IMR-90 (cell line): Measurements from ENCODE around the gene CFDP1. TPM values are rescaled to one million over a fixed set of nuclear protein-coding genes. Genes with fewer than 3 reads are reported as not detected.

Experiments
- ATAC-seq: fragments of 200-7000 bp; cut with Tn5 transposase; 2 replicates; pipeline ENCODE4 v1.9.1; 2020; ENCODE audit warnings: low read depth, mild to moderate bottlenecking, moderate library complexity
- BruUV-seq: library from RNA; stranded (reverse); fragments of 400-500 nt; replicated peaks from 2 replicates; lab custom pipeline; 2021; lab: Mats Ljungman, UMichigan
- CTCF ChIA-PET: fragments of 300-600 bp; formaldehyde crosslinking; extraction: SDS; loops from one replicate; lab custom pipeline; 2021; ENCODE audit warnings: antibody characterized with exemption; lab: Yijun Ruan, JAX
- POLR2A ChIA-PET: fragments of 300-600 bp; sonication (Branson Sonifier 250); formaldehyde crosslinking; loops from one replicate; lab custom pipeline; 2022; ENCODE audit warnings: antibody characterized with exemption; ENCODE audit not compliant: unreplicated experiment; lab: Charles Lee
- DNase-seq: peaks from one replicate; pipeline ENCODE4 v3.0.0; 2013
- H2AFZ ChIP-seq: replicated peaks from 2 replicates; pipeline ENCODE3; 2013; ENCODE audit warnings: low read length, mild to moderate bottlenecking; ENCODE audit not compliant: poor library complexity
- H2AK5ac ChIP-seq: 2 replicates; pipeline ENCODE4 v1.6.1; 2013; ENCODE audit warnings: low read depth, low read length, inconsistent platforms
- H2AK9ac ChIP-seq: replicated peaks from 2 replicates; pipeline ENCODE3; 2013; ENCODE audit warnings: mild to moderate bottlenecking, low read depth, low read length, moderate library complexity; ENCODE audit not compliant: poor library complexity
- H2BK120ac ChIP-seq: 2 replicates; pipeline ENCODE4 v1.6.1; 2013; ENCODE audit warnings: low read depth, low read length, inconsistent platforms
- H2BK15ac ChIP-seq: 3 replicates; pipeline ENCODE4 v1.6.1; 2013; ENCODE audit warnings: low read depth, low read length, inconsistent platforms
- H2BK20ac ChIP-seq: 2 replicates; pipeline ENCODE4 v1.6.1; 2013; ENCODE audit warnings: low read depth, mild to moderate bottlenecking, inconsistent platforms, low read length, moderate library complexity
- H2BK5ac ChIP-seq: 2 replicates; pipeline ENCODE4 v1.6.1; 2013; ENCODE audit warnings: mild to moderate bottlenecking, low read depth, low read length, inconsistent platforms; ENCODE audit not compliant: poor library complexity, severe bottlenecking
- H3K14ac ChIP-seq: replicated peaks from 2 replicates; pipeline ENCODE4 v1.6.1; 2013; ENCODE audit warnings: low read depth, low read length, inconsistent platforms
- H3K18ac ChIP-seq: 2 replicates; pipeline ENCODE4 v1.6.1; 2013; ENCODE audit warnings: low read depth, low read length, control low read depth
- H3K23ac ChIP-seq: 2 replicates; pipeline ENCODE4 v1.6.1; 2013; ENCODE audit warnings: low read depth, low read length, inconsistent platforms
- H3K27ac ChIP-seq: 2 replicates; pipeline ENCODE4 v1.5.1; 2013; ENCODE audit warnings: mild to moderate bottlenecking, control low read depth, low read length; ENCODE audit not compliant: insufficient read depth
- H3K27me3 ChIP-seq: 2 replicates; pipeline ENCODE4 v1.6.1; 2013; ENCODE audit warnings: low read length; ENCODE audit not compliant: control insufficient read depth, insufficient read depth
- H3K36me3 ChIP-seq: 2 replicates; pipeline ENCODE4 v1.6.1; 2013; ENCODE audit warnings: low read length, mixed read lengths; ENCODE audit not compliant: control insufficient read depth, insufficient read depth
- H3K4ac ChIP-seq: 2 replicates; pipeline ENCODE4 v1.6.1; 2013; ENCODE audit warnings: low read depth, low read length, inconsistent platforms
- H3K4me1 ChIP-seq: 2 replicates; pipeline ENCODE4 v1.6.1; 2013; ENCODE audit warnings: low read length, mixed read lengths; ENCODE audit not compliant: control insufficient read depth, insufficient read depth
- H3K4me2 ChIP-seq: 2 replicates; pipeline ENCODE4 v1.6.1; 2013; ENCODE audit warnings: low read depth, mild to moderate bottlenecking, control low read depth, low read length, moderate library complexity
- H3K4me3 ChIP-seq: 2 replicates; pipeline ENCODE4 v1.5.1; 2013; ENCODE audit warnings: low read depth, mild to moderate bottlenecking, control low read depth, low read length, moderate library complexity; ENCODE audit not compliant: insufficient read depth
- H3K56ac ChIP-seq: 2 replicates; pipeline ENCODE4 v1.6.1; 2013; ENCODE audit warnings: low read length, inconsistent platforms; ENCODE audit not compliant: insufficient read depth; ENCODE audit errors: extremely low read depth
- H3K79me1 ChIP-seq, 2 experiments: 2 replicates each; pipeline ENCODE4 v1.6.1; 2013; ENCODE audit warnings: low read length in 2 of 2, inconsistent platforms in 1 of 2, low read depth in 1 of 2
- H3K9ac ChIP-seq: 2 replicates; pipeline ENCODE4 v1.6.1; 2013; ENCODE audit warnings: low read depth, low read length, control low read depth
- H3K9me1 ChIP-seq: 2 replicates; pipeline ENCODE4 v1.6.1; 2013; ENCODE audit warnings: low read length, inconsistent platforms; ENCODE audit not compliant: insufficient read depth
- H3K9me3 ChIP-seq: 2 replicates; pipeline ENCODE4 v1.6.1; 2013; ENCODE audit warnings: low read length; ENCODE audit not compliant: control insufficient read depth, insufficient read depth
- H4K20me1 ChIP-seq: 2 replicates; pipeline ENCODE4 v1.6.1; 2013; ENCODE audit warnings: low read length, inconsistent platforms; ENCODE audit not compliant: insufficient read depth
- H4K5ac ChIP-seq: 2 replicates; pipeline ENCODE4 v1.6.1; 2013; ENCODE audit warnings: mild to moderate bottlenecking, low read depth, low read length, control low read depth
- H4K8ac ChIP-seq, 2 experiments: 2 replicates each; pipeline ENCODE4 v1.6.1; 2013; ENCODE audit warnings: low read depth in 2 of 2, low read length in 2 of 2, control low read depth in 1 of 2, inconsistent platforms in 1 of 2
- H4K91ac ChIP-seq: 2 replicates; pipeline ENCODE4 v1.6.1; 2013; ENCODE audit warnings: low read depth, low read length, inconsistent platforms; ENCODE audit not compliant: insufficient read depth
- BHLHE40 ChIP-seq: fragments of 150-350 bp; IDR thresholded peaks from 2 replicates; pipeline ENCODE4 v1.6.1; 2016; ENCODE audit warnings: mild to moderate bottlenecking, low read depth, low read length
- CEBPB ChIP-seq: IDR thresholded peaks from 2 replicates; pipeline ENCODE4 v1.6.1; 2012; ENCODE audit warnings: low read depth, low read length, improper control_type of control experiment
- CHD1 ChIP-seq: IDR thresholded peaks from 2 replicates; pipeline ENCODE4 v1.6.1; 2012; ENCODE audit warnings: low read depth, low read length, improper control_type of control experiment
- FOS ChIP-seq: fragments of 150-350 bp; IDR thresholded peaks from 2 replicates; pipeline ENCODE4 v1.6.1; 2016; ENCODE audit warnings: low read depth, low read length
- MAFK ChIP-seq: IDR thresholded peaks from 2 replicates; pipeline ENCODE4 v1.6.1; 2012; ENCODE audit warnings: low read depth, low read length, improper control_type of control experiment
- NFE2L2 ChIP-seq: fragments of 150-350 bp; IDR thresholded peaks from 2 replicates; pipeline ENCODE4 v1.6.1; 2016; ENCODE audit warnings: low read depth, mild to moderate bottlenecking, low read length
- POLR2A ChIP-seq: IDR thresholded peaks from 2 replicates; pipeline ENCODE4 v1.6.1; 2012; ENCODE audit warnings: mild to moderate bottlenecking, low read depth, low read length
- RCOR1 ChIP-seq: IDR thresholded peaks from 2 replicates; pipeline ENCODE4 v1.6.1; 2012; ENCODE audit warnings: mild to moderate bottlenecking, low read length, improper control_type of control experiment; ENCODE audit not compliant: insufficient replicate concordance
- RFX5 ChIP-seq: IDR thresholded peaks from 2 replicates; pipeline ENCODE4 v1.8.0; 2012; ENCODE audit warnings: low read depth, mild to moderate bottlenecking, low read length, moderate library complexity
- SMC3 ChIP-seq: fragments of 150-350 bp; IDR thresholded peaks from 2 replicates; pipeline ENCODE4 v1.6.1; 2016; ENCODE audit warnings: low read depth, mild to moderate bottlenecking, antibody characterized with exemption, low read length, moderate library complexity
- WGBS, 2 experiments: methylation state at CpG; one replicate each; pipeline versions ENCODE4 v1.1.5 to v1.1.7; 2013; ENCODE audit warnings: missing lambda C conversion rate in 2 of 2; ENCODE audit not compliant: insufficient read length in 1 of 2; ENCODE audit errors: extremely low coverage in 2 of 2; 5-methylcytosine and 5-hydroxymethylcytosine counted together
- dilution Hi-C: fragments of 300-500 bp; cut with HindIII; formaldehyde crosslinking; loops from one replicate; pipeline ENCODE4 v1.14.3; 2018; ENCODE audit warnings: low sequenced_read_pairs; ENCODE audit not compliant: unreplicated experiment
- in situ Hi-C: fragments of 300-500 bp; cut with MboI; formaldehyde crosslinking; loops from 3 replicates; pipeline ENCODE4 v1.14.3; 2019; ENCODE audit warnings: low sequenced_read_pairs, inconsistent platforms, mixed read lengths
- intact Hi-C: fragments of 100-400 bp; cut with micrococcal nuclease; formaldehyde crosslinking; loops from 2 replicates; pipeline ENCODE4 v1.10.0; 2022
- polyA plus RNA-seq, 3 experiments: library from polyadenylated mRNA; depleted of rRNA; stranded (reverse); fragments of >200 nt; gene quantifications; 2 replicates each; pipeline ENCODE4 v1.2.3, GENCODE V29; 2012; ENCODE audit warnings: low replicate concordance in 1 of 3
- total RNA-seq: library from RNA; depleted of rRNA; stranded (reverse); fragments of >200 nt; gene quantifications from 2 replicates; pipeline ENCODE4 v1.2.3, GENCODE V29; 2012
- TF ChIP-seq, protein P1 (sequence below): fragments of 150-350 bp; IDR thresholded peaks from 2 replicates; pipeline ENCODE4 v1.6.1; 2016; ENCODE audit warnings: low read depth, mild to moderate bottlenecking, low read length, moderate library complexity, borderline replicate concordance
- TF ChIP-seq, protein P2 (sequence below): conservative IDR thresholded peaks from 2 replicates; pipeline ENCODE4 v1.5.1; 2012; ENCODE audit warnings: mild to moderate bottlenecking, low read depth, low read length, improper control_type of control experiment

Gene CFDP1
- total and polyA plus RNA-seq, 2 of the 4 experiments (the other 2 are of a cell fraction): 15.6 to 38.7 TPM

DNA sequence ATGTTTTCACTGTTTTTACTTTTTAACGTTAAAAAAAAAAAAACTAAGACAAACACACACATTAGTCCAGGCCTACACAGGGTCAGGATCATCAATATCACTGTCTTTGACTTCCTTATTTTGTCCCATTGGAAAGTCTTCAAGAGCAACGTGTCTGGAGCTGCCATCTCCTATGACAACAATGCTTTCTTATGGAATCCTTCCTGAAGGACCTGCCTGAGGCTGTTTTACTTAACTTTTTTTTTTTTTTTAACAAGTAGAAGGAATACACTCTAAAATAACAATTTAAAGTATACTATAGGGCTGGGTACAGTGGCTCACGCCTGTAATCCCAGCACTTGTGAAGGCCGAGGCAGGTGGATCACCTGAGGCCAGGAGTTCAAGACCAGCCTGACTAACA, 110.1 kb downstream of the CFDP1 start:
- Histone ChIP-seq H3K4ac (peak overlapping the region; percentile 75; the same call in 1 of the 2 replicates), H4K5ac (peak overlapping the region; percentile 65; the same call in 1 of the 2 replicates), H3K9ac (no peak overlapping the region), H2BK120ac (peak overlapping the region; percentile 85; the same call in 1 of the 2 replicates), H3K9me1 (peaks cover 10% of the 10 kb centered on the region), H4K8ac (peak overlapping the region in 1 of 2 experiments; percentile 41; a peak in 2 of 4 replicates), H3K56ac (no peak overlapping the region), H3K4me1 (peaks cover 18% of the 10 kb centered on the region), H3K79me1 (peaks cover 0 to 35% of the 10 kb centered on the region in 2 experiments), H4K91ac (no peak overlapping the region), H2AK9ac (no peak overlapping the region), H2AK5ac (peak overlapping the region; percentile 61; the same call in 1 of the 2 replicates), H3K36me3 (no peaks in the 10 kb centered on the region; the same call in 1 of the 2 replicates), H4K20me1 (no peaks in the 10 kb centered on the region), H3K18ac (peak overlapping the region; percentile 92; the same call in 1 of the 2 replicates), H3K27me3 (no peaks in the 10 kb centered on the region), H3K9me3 (no peaks in the 10 kb centered on the region), H2BK5ac (peak overlapping the region; percentile 84), H3K4me3 (no peak overlapping the region), H3K23ac (peak overlapping the region; percentile 7; the same call in 1 of the 2 replicates), H2BK15ac (peak overlapping the region; percentile 59; the same call in 1 of the 3 replicates), H3K27ac (no peak overlapping the region), H2AFZ (no peak overlapping the region), H2BK20ac (peak overlapping the region; percentile 73; the same call in 1 of the 2 replicates), H3K14ac (peak overlapping the region; percentile 69; the same call in 1 of the 2 replicates), H3K4me2 (no peak overlapping the region; the same call in 1 of the 2 replicates)
- WGBS, 2 experiments: 38% methylated on average over 1 of the region's 4 CpGs; no CpG with 5 or more reads in 1 of the 2 experiments
- dilution Hi-C loops: no loop called here
- ATAC-seq (no peak), DNase-seq (no peak)
- ChIA-PET POLR2A (interaction anchor here (0.7 kb wide), 1 partner anchor 488 kb away, joined by 7 read pairs; no protein-coding TSS in a partner anchor), CTCF (interaction anchor here (0.6 to 0.7 kb wide), 2 partner anchors 20 to 27 kb away, joined by 4 to 6 read pairs; no protein-coding TSS in a partner anchor)
- in situ Hi-C loops: no loop called here
- TF ChIP-seq FOS (no peak), BHLHE40 (no peak), RCOR1 (no peak), NFE2L2 (no peak), MAFK (no peak), RFX5 (no peak), CHD1 (no peak), SMC3 (no peak), CEBPB (no peak), POLR2A (no peak)
- TF ChIP-seq, protein P1, sequence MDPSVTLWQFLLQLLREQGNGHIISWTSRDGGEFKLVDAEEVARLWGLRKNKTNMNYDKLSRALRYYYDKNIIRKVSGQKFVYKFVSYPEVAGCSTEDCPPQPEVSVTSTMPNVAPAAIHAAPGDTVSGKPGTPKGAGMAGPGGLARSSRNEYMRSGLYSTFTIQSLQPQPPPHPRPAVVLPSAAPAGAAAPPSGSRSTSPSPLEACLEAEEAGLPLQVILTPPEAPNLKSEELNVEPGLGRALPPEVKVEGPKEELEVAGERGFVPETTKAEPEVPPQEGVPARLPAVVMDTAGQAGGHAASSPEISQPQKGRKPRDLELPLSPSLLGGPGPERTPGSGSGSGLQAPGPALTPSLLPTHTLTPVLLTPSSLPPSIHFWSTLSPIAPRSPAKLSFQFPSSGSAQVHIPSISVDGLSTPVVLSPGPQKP: no peak
- TF ChIP-seq, protein P2, sequence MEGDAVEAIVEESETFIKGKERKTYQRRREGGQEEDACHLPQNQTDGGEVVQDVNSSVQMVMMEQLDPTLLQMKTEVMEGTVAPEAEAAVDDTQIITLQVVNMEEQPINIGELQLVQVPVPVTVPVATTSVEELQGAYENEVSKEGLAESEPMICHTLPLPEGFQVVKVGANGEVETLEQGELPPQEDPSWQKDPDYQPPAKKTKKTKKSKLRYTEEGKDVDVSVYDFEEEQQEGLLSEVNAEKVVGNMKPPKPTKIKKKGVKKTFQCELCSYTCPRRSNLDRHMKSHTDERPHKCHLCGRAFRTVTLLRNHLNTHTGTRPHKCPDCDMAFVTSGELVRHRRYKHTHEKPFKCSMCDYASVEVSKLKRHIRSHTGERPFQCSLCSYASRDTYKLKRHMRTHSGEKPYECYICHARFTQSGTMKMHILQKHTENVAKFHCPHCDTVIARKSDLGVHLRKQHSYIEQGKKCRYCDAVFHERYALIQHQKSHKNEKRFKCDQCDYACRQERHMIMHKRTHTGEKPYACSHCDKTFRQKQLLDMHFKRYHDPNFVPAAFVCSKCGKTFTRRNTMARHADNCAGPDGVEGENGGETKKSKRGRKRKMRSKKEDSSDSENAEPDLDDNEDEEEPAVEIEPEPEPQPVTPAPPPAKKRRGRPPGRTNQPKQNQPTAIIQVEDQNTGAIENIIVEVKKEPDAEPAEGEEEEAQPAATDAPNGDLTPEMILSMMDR: no peak
- BruUV-seq: no TSS peak
- intact Hi-C loops: no loop called here
